ENCODE measurements around the gene EVA1B.

The EVA1B gene

GRCh38 chr1:36352910-36353878 is 29.7 kb upstream of the EVA1B start:
- no peak for DNase-seq (ENCODE audit: extremely low read depth, low read depth)
- TF ChIP-seq CTCF (IDR thresholded peaks at IDR 0.05; ENCODE audit: low read depth, low read length, missing control alignments) = no peak
- H3K4me3 ChIP-seq (replicated peaks; ENCODE audit: low read depth, low read length) = no peak overlapping the region

GRCh38 chr1:36352125-36352909 is 28.9 kb upstream of the EVA1B start:
- H3K4me3 ChIP-seq (replicated peaks; ENCODE audit: low read depth, low read length) = no peak overlapping the region
- DNase-seq (ENCODE audit: extremely low read depth, low read depth) = no peak
- TF ChIP-seq CTCF (IDR thresholded peaks at IDR 0.05; ENCODE audit: low read depth, low read length, missing control alignments) = peak; percentile 19

GRCh38 chr1:36351227-36351977 is 28.0 kb upstream of the EVA1B start:
- peak overlapping the region; percentile 20 for H3K4me3 ChIP-seq (replicated peaks; ENCODE audit: low read depth, low read length)
- peak; percentile 91 for DNase-seq (ENCODE audit: extremely low read depth, low read depth)
- no peak for TF ChIP-seq CTCF (IDR thresholded peaks at IDR 0.05; ENCODE audit: low read depth, low read length, missing control alignments)

GRCh38 chr1:36350659-36351226 is 27.3 kb upstream of the EVA1B start:
- no peak for DNase-seq (ENCODE audit: extremely low read depth, low read depth)
- TF ChIP-seq CTCF (IDR thresholded peaks at IDR 0.05; ENCODE audit: low read depth, low read length, missing control alignments) = no peak
- H3K4me3 ChIP-seq (replicated peaks; ENCODE audit: low read depth, low read length) = peak overlapping the region; percentile 20

GRCh38 chr1:36349839-36350238 is 26.4 kb upstream of the EVA1B start:
- DNase-seq (ENCODE audit: extremely low read depth, low read depth) = no peak
- no peak overlapping the region for H3K4me3 ChIP-seq (replicated peaks; ENCODE audit: low read depth, low read length)
- no peak for TF ChIP-seq CTCF (IDR thresholded peaks at IDR 0.05; ENCODE audit: low read depth, low read length, missing control alignments)

- DNase-seq (ENCODE audit: extremely low read depth, low read depth) = no peak
- TF ChIP-seq CTCF (IDR thresholded peaks at IDR 0.05; ENCODE audit: low read depth, low read length, missing control alignments) = no peak
- no peak overlapping the region for H3K4me3 ChIP-seq (replicated peaks; ENCODE audit: low read depth, low read length)
These were observed 25.8 kb upstream of the EVA1B start for GRCh38 chr1:36349241-36349671.
